Jurkat, Clone E6-1 (cell line): ENCODE data around the gene C1QTNF1.

ENCODE experiments used
- DNase-seq: peaks from one replicate; pipeline ENCODE4 v3.0.0-alpha.2; 2011; ENCODE audit warnings: low read depth, low spot score
- H3K4me3 ChIP-seq: 2 replicates; pipeline ENCODE4 v1.5.1; 2011; ENCODE audit warnings: mild to moderate bottlenecking, low read length, control low read depth, moderate library complexity

C1QTNF1 gene

GRCh38 chr17:79047291-79047920 lies 23.4 kb downstream of the C1QTNF1 start:
- DNase-seq: no peak
- H3K4me3 ChIP-seq: no peak overlapping the region

DNA sequence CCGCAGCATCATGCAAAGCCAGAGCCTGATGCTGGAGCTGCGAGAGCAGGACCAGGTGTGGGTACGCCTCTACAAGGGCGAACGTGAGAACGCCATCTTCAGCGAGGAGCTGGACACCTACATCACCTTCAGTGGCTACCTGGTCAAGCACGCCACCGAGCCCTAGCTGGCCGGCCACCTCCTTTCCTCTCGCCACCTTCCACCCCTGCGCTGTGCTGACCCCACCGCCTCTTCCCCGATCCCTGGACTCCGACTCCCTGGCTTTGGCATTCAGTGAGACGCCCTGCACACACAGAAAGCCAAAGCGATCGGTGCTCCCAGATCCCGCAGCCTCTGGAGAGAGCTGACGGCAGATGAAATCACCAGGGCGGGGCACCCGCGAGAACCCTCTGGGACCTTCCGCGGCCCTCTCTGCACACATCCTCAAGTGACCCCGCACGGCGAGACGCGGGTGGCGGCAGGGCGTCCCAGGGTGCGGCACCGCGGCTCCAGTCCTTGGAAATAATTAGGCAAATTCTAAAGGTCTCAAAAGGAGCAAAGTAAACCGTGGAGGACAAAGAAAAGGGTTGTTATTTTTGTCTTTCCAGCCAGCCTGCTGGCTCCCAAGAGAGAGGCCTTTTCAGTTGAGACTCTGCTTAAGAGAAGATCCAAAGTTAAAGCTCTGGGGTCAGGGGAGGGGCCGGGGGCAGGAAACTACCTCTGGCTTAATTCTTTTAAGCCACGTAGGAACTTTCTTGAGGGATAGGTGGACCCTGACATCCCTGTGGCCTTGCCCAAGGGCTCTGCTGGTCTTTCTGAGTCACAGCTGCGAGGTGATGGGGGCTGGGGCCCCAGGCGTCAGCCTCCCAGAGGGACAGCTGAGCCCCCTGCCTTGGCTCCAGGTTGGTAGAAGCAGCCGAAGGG lies 24.2 kb downstream of the C1QTNF1 start:
- DNase-seq: no peak
- no peak overlapping the region for H3K4me3 ChIP-seq

GRCh38 chr17:79048826-79049755 lies 25.1 kb downstream of the C1QTNF1 start:
- H3K4me3 ChIP-seq: no peak overlapping the region
- no peak for DNase-seq

- H3K4me3 ChIP-seq: no peak overlapping the region
- DNase-seq: no peak
Observed at GRCh38 chr17:79049821-79050220, 25.9 kb downstream of the C1QTNF1 start.

DNA sequence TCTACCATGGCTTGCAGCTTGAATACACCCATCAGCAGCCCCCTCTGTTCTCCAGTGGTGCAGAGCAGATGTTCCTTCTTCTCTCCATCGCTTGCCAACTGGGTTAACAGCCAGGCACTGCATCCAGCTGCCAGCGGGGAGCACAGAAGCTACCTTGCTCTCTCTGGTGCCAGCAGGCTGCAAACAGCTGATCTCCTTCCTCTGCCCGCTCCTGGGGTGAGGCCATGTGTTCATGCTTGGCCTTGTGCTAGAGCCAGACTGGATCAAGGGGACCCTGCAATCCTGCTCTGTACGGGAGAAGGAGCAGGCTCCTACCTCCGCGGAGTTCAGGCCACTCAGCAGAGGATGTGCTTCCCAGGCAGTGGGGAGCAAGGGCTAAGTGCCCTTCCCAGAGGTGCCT lies 26.6 kb downstream of the C1QTNF1 start:
- DNase-seq: no peak

DNA sequence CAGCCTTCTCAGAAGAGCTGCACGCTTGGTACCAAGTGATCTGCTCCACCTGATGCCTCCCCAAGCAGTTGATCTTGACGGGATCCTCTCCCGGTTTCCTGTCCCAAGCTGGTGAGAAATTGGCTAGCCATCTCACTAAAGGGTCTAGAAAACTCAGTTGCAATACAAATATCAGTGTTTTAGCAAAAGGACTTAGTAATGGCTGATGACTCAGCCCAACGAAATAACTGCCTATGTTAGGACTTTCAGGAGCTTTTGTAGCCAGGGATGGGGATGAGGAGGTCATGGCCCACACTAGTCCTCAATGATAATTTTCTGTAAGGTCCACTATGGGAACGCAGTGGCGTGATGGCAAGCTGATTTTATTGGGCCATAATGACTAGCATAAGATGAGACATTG lies 27.3 kb downstream of the C1QTNF1 start:
- H3K4me3 ChIP-seq: no peak overlapping the region
- no peak for DNase-seq

More for the DNA sequence above, 26.6 kb downstream of the C1QTNF1 start:
- no peak overlapping the region for H3K4me3 ChIP-seq

DNA sequence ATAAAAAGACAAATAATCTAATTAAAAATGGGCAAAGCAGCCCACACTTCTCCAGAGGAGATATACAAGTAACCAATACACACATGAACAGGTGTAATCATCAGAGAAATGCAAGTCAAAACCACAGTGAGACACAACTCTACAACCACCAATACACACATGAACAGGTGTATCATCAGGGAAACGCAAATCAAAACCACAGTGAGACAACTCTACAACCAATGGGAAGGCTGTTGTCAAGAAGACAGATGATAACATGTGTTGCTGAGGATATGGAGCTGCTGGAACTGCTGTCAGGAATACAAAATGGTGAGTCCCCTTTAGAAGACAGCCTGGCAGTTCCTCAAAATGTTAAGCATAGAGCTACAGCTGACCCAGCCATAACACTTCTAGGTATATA lies 28.2 kb downstream of the C1QTNF1 start:
- H3K4me3 ChIP-seq: no peak overlapping the region
- DNase-seq: no peak

GRCh38 chr17:79053251-79053925 lies 29.4 kb downstream of the C1QTNF1 start:
- DNase-seq: no peak
- H3K4me3 ChIP-seq: no peak overlapping the region

GRCh38 chr17:79054200-79054960 lies 30.4 kb downstream of the C1QTNF1 start:
- no peak for DNase-seq
- H3K4me3 ChIP-seq: no peak overlapping the region

- no peak for DNase-seq
- no peak overlapping the region for H3K4me3 ChIP-seq
Observed at GRCh38 chr17:79055197-79055596, 31.2 kb downstream of the C1QTNF1 start.

- H3K4me3 ChIP-seq: no peak overlapping the region
- no peak for DNase-seq
Observed at GRCh38 chr17:79057737-79058385, 33.9 kb downstream of the C1QTNF1 start.

DNA sequence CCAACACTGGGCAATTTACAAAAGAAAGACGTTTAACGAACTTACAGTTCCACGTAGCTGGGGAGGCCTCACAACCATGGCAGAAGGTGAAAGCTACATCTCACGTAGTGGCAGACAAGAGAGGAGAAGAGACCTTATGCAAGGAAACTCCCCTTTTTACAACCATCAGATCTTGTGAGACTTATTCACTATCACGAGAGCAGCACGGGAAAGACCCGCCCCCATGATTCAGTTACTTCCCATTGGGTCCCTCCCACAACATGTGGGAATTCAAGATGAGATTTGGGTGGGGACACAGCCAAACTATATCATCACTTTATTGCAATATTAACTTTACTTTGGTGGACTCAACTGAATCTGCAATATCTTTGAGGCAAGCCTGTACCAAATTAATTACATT lies 38.7 kb downstream of the C1QTNF1 start:
- H3K4me3 ChIP-seq: no peak overlapping the region
- DNase-seq: no peak

GRCh38 chr17:79064026-79064425 lies 40.1 kb downstream of the C1QTNF1 start:
- H3K4me3 ChIP-seq: no peak overlapping the region
- no peak for DNase-seq

- peak; percentile 32 for DNase-seq
- no peak overlapping the region for H3K4me3 ChIP-seq
Observed at GRCh38 chr17:79065105-79065670, 41.2 kb downstream of the C1QTNF1 start.

- DNase-seq: no peak
Observed at GRCh38 chr17:79066963-79067362, 43.0 kb downstream of the C1QTNF1 start.

GRCh38 chr17:79070266-79070880 lies 46.4 kb downstream of the C1QTNF1 start:
- H3K4me3 ChIP-seq: no peak overlapping the region
- no peak for DNase-seq

More at GRCh38 chr17:79066963-79067362, 43.0 kb downstream of the C1QTNF1 start:
- H3K4me3 ChIP-seq: no peak overlapping the region

GRCh38 chr17:79071161-79071740 lies 47.3 kb downstream of the C1QTNF1 start:
- no peak overlapping the region for H3K4me3 ChIP-seq
- no peak for DNase-seq
